Fibroblast of villous mesenchyme (primary cell): ENCODE measurements around the gene AGAP9. TPM values are rescaled to one million over a fixed set of nuclear protein-coding genes. Genes with fewer than 3 reads are reported as not detected.
"Not testable (repeated sequence)": the region's sequence is repeated elsewhere in the genome, so short reads cannot be mapped to it uniquely, and the experiment has no call there.

Source experiments
- DNase-seq: peaks from one replicate; pipeline ENCODE4 v3.0.0-alpha.2; 2010; ENCODE audit warnings: low read depth
- H3K4me3 ChIP-seq: 2 replicates; pipeline ENCODE4 v1.5.1; 2011; ENCODE audit warnings: low read depth, mild to moderate bottlenecking, low read length
- CTCF ChIP-seq: IDR thresholded peaks from 2 replicates; pipeline ENCODE4 v1.5.1; 2012; ENCODE audit warnings: low read depth, mild to moderate bottlenecking, low read length; ENCODE audit not compliant: insufficient read depth
- total RNA-seq: library from RNA; depleted of rRNA; stranded (reverse); fragments of >200 nt; gene quantifications from 2 replicates; pipeline ENCODE4 v1.2.3, GENCODE V29; 2012

The AGAP9 gene
- total RNA-seq, 1 donor, result 4.7 TPM

- H3K4me3 ChIP-seq, result no peak overlapping the region
- TF ChIP-seq CTCF, result no peak
- no peak for DNase-seq
These were observed 67.2 kb downstream of the AGAP9 start for GRCh38 chr10:47456079-47456785.

- not testable (repeated sequence) for H3K4me3 ChIP-seq, DNase-seq
These were observed 67.9 kb downstream of the AGAP9 start for GRCh38 chr10:47455350-47456078.

GRCh38 chr10:47454780-47455058 lies 68.7 kb downstream of the AGAP9 start:
- H3K4me3 ChIP-seq, result no peak overlapping the region
- no peak for DNase-seq
- TF ChIP-seq CTCF, result no peak

GRCh38 chr10:47454008-47454779 lies 69.2 kb downstream of the AGAP9 start:
- DNase-seq, result no peak
- H3K4me3 ChIP-seq, result no peak overlapping the region
- no peak for TF ChIP-seq CTCF

GRCh38 chr10:47453141-47454007 lies 70.1 kb downstream of the AGAP9 start:
- H3K4me3 ChIP-seq, result no peak overlapping the region
- no peak for DNase-seq
- TF ChIP-seq CTCF, result no peak

- H3K4me3 ChIP-seq, result no peak overlapping the region
- no peak for DNase-seq
- no peak for TF ChIP-seq CTCF
These were observed 70.8 kb downstream of the AGAP9 start for GRCh38 chr10:47452495-47453140.
